Measurements from ENCODE around the gene GRK6.

Gene GRK6

GRCh38 chr5:177440990-177441780, 14.7 kb downstream of the GRK6 start:
- no peak for DNase-seq (ENCODE audit: low spot score)

GRCh38 chr5:177442066-177442826, 15.8 kb downstream of the GRK6 start:
- no peak for DNase-seq (ENCODE audit: low spot score)

GRCh38 chr5:177443144-177443983, 16.9 kb downstream of the GRK6 start:
- no peak for DNase-seq (ENCODE audit: low spot score)

GRCh38 chr5:177444106-177445051, 17.9 kb downstream of the GRK6 start:
- no peak for DNase-seq (ENCODE audit: low spot score)

GRCh38 chr5:177445052-177445916, 18.8 kb downstream of the GRK6 start:
- DNase-seq (ENCODE audit: low spot score): no peak

GRCh38 chr5:177445917-177446199, 19.4 kb downstream of the GRK6 start:
- DNase-seq (ENCODE audit: low spot score): no peak

GRCh38 chr5:177446200-177447065, 20.0 kb downstream of the GRK6 start, which contains the start of gene PRR7:
Gene PRR7 (plus strand): TSS chr5:177446814. CDS start chr5:177455068, 8,254 bp downstream.
- DNase-seq (ENCODE audit: low spot score): peak; percentile 71

- DNase-seq (ENCODE audit: low spot score): peak; percentile 70
These were observed 20.7 kb downstream of the GRK6 start for GRCh38 chr5:177447066-177447610.

GRCh38 chr5:177447611-177448243, 21.3 kb downstream of the GRK6 start:
- DNase-seq (ENCODE audit: low spot score): no peak

GRCh38 chr5:177448244-177448950, 21.9 kb downstream of the GRK6 start:
- no peak for DNase-seq (ENCODE audit: low spot score)

- no peak for DNase-seq (ENCODE audit: low spot score)
These were observed 22.9 kb downstream of the GRK6 start for GRCh38 chr5:177449140-177450061.

- no peak for DNase-seq (ENCODE audit: low spot score)
These were observed 24.4 kb downstream of the GRK6 start for GRCh38 chr5:177450667-177451424.

GRCh38 chr5:177452688-177453638, 26.5 kb downstream of the GRK6 start:
- DNase-seq (ENCODE audit: low spot score): no peak

GRCh38 chr5:177453852-177454396, 27.4 kb downstream of the GRK6 start:
- no peak for DNase-seq (ENCODE audit: low spot score)

All from CD4-positive, alpha-beta T cell treated with Interleukin-6 at 100 ng/mL for 8 hours (primary cell).